ENCODE data around the gene ACTA1. TPM values are rescaled to one million over a fixed set of nuclear protein-coding genes. Genes with fewer than 3 reads are reported as not detected.

The ACTA1 gene
- total and polyA plus RNA-seq, 2 of the 13 experiments (the other 11 are each of a cell fraction or from before 2014, with no cell fraction given): 1.4 to 5.2 TPM

DNA sequence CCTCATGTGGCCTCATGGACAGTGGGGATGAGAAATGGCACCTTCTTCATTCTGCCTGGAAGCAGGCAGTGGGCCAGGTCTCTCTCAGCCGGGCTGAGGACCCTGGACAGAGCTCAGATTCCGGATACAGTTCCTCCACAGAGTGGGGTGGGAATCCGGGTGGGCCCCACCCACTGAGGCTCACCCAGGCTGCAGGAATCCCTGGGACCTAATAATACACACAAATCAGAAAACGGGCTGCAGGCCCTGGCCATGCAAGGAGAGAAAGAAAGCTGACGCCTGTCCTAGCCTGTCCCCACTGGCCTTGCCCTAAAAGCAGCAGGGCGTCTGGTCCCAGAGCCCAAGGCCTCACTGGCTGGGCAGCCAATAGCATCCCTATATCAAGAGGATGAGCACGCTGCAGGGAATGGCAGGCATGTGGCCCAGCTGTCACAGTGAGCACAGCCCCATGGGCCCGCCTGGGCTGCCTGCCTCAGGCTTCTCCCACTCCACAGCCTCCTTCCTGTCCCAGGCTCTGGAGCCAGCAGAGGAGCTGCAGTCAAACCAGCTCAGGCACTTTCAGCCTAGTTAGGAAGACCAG is 25.3 kb downstream of the ACTA1 start (continued):
- TF ChIP-seq, protein P1, sequence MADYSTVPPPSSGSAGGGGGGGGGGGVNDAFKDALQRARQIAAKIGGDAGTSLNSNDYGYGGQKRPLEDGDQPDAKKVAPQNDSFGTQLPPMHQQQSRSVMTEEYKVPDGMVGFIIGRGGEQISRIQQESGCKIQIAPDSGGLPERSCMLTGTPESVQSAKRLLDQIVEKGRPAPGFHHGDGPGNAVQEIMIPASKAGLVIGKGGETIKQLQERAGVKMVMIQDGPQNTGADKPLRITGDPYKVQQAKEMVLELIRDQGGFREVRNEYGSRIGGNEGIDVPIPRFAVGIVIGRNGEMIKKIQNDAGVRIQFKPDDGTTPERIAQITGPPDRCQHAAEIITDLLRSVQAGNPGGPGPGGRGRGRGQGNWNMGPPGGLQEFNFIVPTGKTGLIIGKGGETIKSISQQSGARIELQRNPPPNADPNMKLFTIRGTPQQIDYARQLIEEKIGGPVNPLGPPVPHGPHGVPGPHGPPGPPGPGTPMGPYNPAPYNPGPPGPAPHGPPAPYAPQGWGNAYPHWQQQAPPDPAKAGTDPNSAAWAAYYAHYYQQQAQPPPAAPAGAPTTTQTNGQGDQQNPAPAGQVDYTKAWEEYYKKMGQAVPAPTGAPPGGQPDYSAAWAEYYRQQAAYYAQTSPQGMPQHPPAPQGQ (CRISPR knock-in tag; IDR thresholded peaks at IDR 0.05; ENCODE audit: borderline replicate concordance): no peak
- TF ChIP-seq, protein P2, sequence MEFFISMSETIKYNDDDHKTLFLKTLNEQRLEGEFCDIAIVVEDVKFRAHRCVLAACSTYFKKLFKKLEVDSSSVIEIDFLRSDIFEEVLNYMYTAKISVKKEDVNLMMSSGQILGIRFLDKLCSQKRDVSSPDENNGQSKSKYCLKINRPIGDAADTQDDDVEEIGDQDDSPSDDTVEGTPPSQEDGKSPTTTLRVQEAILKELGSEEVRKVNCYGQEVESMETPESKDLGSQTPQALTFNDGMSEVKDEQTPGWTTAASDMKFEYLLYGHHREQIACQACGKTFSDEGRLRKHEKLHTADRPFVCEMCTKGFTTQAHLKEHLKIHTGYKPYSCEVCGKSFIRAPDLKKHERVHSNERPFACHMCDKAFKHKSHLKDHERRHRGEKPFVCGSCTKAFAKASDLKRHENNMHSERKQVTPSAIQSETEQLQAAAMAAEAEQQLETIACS (CRISPR knock-in tag; IDR thresholded peaks at IDR 0.05): no peak
- TF ChIP-seq ZBTB38 (CRISPR knock-in tag; IDR thresholded peaks at IDR 0.05): no peak
- no peak for TF ChIP-seq ZNF510 (CRISPR knock-in tag; IDR thresholded peaks at IDR 0.05; ENCODE audit: low read depth)
- TF ChIP-seq NFKB2 (CRISPR knock-in tag; IDR thresholded peaks at IDR 0.05; ENCODE audit: borderline replicate concordance): no peak
- no peak for TF ChIP-seq ELF1 (CRISPR knock-in tag; IDR thresholded peaks at IDR 0.05)
- no peak for TF ChIP-seq ZNF547 (CRISPR knock-in tag; IDR thresholded peaks at IDR 0.05)
- TF ChIP-seq MEIS2 (CRISPR knock-in tag; IDR thresholded peaks at IDR 0.05): 0 out of 2 replicates have a peak, but pooled peaks have one; percentile 58
- no peak for TF ChIP-seq ZNF317 (CRISPR knock-in tag; IDR thresholded peaks at IDR 0.05)
- TF ChIP-seq, protein P3, sequence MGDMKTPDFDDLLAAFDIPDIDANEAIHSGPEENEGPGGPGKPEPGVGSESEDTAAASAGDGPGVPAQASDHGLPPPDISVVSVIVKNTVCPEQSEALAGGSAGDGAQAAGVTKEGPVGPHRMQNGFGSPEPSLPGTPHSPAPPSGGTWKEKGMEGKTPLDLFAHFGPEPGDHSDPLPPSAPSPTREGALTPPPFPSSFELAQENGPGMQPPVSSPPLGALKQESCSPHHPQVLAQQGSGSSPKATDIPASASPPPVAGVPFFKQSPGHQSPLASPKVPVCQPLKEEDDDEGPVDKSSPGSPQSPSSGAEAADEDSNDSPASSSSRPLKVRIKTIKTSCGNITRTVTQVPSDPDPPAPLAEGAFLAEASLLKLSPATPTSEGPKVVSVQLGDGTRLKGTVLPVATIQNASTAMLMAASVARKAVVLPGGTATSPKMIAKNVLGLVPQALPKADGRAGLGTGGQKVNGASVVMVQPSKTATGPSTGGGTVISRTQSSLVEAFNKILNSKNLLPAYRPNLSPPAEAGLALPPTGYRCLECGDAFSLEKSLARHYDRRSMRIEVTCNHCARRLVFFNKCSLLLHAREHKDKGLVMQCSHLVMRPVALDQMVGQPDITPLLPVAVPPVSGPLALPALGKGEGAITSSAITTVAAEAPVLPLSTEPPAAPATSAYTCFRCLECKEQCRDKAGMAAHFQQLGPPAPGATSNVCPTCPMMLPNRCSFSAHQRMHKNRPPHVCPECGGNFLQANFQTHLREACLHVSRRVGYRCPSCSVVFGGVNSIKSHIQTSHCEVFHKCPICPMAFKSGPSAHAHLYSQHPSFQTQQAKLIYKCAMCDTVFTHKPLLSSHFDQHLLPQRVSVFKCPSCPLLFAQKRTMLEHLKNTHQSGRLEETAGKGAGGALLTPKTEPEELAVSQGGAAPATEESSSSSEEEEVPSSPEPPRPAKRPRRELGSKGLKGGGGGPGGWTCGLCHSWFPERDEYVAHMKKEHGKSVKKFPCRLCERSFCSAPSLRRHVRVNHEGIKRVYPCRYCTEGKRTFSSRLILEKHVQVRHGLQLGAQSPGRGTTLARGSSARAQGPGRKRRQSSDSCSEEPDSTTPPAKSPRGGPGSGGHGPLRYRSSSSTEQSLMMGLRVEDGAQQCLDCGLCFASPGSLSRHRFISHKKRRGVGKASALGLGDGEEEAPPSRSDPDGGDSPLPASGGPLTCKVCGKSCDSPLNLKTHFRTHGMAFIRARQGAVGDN (CRISPR knock-in tag; IDR thresholded peaks at IDR 0.05): peak; percentile 64
- TF ChIP-seq, protein P4, sequence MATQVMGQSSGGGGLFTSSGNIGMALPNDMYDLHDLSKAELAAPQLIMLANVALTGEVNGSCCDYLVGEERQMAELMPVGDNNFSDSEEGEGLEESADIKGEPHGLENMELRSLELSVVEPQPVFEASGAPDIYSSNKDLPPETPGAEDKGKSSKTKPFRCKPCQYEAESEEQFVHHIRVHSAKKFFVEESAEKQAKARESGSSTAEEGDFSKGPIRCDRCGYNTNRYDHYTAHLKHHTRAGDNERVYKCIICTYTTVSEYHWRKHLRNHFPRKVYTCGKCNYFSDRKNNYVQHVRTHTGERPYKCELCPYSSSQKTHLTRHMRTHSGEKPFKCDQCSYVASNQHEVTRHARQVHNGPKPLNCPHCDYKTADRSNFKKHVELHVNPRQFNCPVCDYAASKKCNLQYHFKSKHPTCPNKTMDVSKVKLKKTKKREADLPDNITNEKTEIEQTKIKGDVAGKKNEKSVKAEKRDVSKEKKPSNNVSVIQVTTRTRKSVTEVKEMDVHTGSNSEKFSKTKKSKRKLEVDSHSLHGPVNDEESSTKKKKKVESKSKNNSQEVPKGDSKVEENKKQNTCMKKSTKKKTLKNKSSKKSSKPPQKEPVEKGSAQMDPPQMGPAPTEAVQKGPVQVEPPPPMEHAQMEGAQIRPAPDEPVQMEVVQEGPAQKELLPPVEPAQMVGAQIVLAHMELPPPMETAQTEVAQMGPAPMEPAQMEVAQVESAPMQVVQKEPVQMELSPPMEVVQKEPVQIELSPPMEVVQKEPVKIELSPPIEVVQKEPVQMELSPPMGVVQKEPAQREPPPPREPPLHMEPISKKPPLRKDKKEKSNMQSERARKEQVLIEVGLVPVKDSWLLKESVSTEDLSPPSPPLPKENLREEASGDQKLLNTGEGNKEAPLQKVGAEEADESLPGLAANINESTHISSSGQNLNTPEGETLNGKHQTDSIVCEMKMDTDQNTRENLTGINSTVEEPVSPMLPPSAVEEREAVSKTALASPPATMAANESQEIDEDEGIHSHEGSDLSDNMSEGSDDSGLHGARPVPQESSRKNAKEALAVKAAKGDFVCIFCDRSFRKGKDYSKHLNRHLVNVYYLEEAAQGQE (IDR thresholded peaks at IDR 0.05; ENCODE audit: borderline replicate concordance in 1 of 2, low read depth in 1 of 2, low read length in 2 of 2): peak; percentile 51 to 91
- TF ChIP-seq, protein P5, sequence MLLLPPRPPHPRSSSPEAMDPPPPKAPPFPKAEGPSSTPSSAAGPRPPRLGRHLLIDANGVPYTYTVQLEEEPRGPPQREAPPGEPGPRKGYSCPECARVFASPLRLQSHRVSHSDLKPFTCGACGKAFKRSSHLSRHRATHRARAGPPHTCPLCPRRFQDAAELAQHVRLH (CRISPR knock-in tag; IDR thresholded peaks at IDR 0.05; ENCODE audit: borderline replicate concordance, low read depth): no peak
- TF ChIP-seq CEBPB (IDR thresholded peaks at IDR 0.05; ENCODE audit: borderline replicate concordance, low read depth, low read length): no peak
- TF ChIP-seq KAT8 (CRISPR knock-in tag; IDR thresholded peaks at IDR 0.05): no peak
- TF ChIP-seq, protein P6, sequence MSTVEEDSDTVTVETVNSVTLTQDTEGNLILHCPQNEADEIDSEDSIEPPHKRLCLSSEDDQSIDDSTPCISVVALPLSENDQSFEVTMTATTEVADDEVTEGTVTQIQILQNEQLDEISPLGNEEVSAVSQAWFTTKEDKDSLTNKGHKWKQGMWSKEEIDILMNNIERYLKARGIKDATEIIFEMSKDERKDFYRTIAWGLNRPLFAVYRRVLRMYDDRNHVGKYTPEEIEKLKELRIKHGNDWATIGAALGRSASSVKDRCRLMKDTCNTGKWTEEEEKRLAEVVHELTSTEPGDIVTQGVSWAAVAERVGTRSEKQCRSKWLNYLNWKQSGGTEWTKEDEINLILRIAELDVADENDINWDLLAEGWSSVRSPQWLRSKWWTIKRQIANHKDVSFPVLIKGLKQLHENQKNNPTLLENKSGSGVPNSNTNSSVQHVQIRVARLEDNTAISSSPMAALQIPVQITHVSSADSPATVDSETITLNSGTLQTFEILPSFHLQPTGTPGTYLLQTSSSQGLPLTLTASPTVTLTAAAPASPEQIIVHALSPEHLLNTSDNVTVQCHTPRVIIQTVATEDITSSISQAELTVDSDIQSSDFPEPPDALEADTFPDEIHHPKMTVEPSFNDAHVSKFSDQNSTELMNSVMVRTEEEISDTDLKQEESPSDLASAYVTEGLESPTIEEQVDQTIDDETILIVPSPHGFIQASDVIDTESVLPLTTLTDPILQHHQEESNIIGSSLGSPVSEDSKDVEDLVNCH (CRISPR knock-in tag; IDR thresholded peaks at IDR 0.05): no peak
